Measurements from ENCODE around the gene PHYHD1.

The PHYHD1 gene

DNA sequence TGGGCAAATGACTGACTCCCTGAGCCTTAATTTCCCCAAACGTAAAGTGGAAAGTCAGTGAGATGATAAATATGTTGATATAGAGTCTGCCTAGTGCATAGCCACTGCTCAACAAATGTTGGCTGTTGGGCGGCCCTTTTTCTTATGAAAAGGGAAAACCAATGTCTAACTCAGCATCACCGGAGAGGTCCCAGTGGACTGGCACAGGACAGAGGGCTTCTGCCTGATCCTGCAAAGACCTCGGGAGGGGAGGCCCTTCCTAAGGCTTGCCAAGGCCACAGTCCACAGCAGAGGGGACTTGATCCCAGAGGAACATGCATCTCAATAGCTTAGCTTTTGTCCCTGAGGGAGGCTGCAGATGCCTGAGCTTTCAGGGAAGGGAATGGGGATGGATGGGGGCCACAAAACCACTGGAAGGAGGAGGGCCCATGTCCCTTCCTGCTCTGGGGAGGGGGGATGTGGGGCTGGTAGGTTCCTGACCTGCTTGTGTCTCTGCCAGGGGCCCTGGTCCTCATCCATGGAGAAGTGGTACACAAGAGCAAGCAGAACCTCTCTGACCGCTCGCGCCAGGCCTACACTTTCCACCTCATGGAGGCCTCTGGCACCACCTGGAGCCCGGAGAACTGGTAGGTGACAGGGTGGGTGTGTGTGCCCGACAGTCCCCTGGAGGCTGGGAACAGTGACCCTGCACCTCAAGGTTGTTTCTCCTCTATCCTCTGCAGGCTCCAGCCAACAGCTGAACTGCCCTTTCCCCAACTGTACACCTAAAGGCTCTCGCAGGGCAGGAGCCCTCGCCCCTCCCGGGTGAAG is 20.4 kb downstream of the PHYHD1 start:
- no peak overlapping the region for H3K27ac ChIP-seq
- no peak for TF ChIP-seq ZFX (IDR thresholded peaks at IDR 0.05; ENCODE audit: borderline replicate concordance)
- TF ChIP-seq, protein P1, sequence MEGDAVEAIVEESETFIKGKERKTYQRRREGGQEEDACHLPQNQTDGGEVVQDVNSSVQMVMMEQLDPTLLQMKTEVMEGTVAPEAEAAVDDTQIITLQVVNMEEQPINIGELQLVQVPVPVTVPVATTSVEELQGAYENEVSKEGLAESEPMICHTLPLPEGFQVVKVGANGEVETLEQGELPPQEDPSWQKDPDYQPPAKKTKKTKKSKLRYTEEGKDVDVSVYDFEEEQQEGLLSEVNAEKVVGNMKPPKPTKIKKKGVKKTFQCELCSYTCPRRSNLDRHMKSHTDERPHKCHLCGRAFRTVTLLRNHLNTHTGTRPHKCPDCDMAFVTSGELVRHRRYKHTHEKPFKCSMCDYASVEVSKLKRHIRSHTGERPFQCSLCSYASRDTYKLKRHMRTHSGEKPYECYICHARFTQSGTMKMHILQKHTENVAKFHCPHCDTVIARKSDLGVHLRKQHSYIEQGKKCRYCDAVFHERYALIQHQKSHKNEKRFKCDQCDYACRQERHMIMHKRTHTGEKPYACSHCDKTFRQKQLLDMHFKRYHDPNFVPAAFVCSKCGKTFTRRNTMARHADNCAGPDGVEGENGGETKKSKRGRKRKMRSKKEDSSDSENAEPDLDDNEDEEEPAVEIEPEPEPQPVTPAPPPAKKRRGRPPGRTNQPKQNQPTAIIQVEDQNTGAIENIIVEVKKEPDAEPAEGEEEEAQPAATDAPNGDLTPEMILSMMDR (IDR thresholded peaks at IDR 0.05): no peak

GRCh38 chr9:128943832-128944620 is 23.2 kb downstream of the PHYHD1 start:
- H3K27ac ChIP-seq: peak overlapping the region; percentile 20; the same call in 1 of the 2 replicates
- TF ChIP-seq, protein P1 (IDR thresholded peaks at IDR 0.05): no peak
- no peak for TF ChIP-seq ZFX (IDR thresholded peaks at IDR 0.05; ENCODE audit: borderline replicate concordance)

- 0 out of 2 replicates have a peak overlapping the region, but pooled peaks have one; percentile 20 for H3K27ac ChIP-seq
These were observed 24.2 kb downstream of the PHYHD1 start for GRCh38 chr9:128944966-128945365.

DNA sequence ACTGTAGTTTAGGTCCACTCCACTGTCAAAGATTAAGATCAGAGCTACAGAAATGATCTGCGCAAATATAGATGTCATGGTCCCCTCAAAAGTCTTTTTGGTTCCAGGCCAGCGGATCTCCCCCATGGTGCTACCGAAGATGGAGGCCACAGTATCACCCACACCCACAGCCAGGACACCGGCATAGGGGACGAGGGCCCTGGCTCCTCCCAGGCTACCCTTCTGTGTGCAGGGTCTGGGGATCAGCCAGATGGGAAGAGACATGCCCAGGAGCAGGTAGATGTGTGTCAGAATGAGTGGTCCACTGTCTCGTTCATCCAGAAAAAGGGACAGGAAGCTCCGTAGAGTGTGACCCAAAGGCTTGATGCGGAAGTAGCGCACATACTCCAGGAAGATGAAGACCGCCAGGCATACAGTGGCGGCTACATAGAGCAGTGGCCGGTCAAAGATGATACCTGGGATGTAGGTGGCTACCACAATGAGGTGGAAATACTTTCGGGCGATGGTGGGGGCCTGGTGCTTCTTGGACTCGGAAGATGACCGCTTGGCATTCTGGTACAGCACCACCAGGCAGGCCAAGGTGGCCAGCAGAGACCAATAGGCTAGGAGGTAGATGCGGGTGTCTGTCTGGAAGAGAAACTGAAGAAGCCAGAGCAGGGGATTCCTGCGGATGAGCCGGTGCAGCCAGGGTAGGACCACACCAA is 25.2 kb downstream of the PHYHD1 start:
- no peak for TF ChIP-seq ZFX (IDR thresholded peaks at IDR 0.05; ENCODE audit: borderline replicate concordance)
- TF ChIP-seq, protein P1 (IDR thresholded peaks at IDR 0.05): no peak
- H3K27ac ChIP-seq: peak overlapping the region; percentile 81; the same call in 1 of the 2 replicates

GRCh38 chr9:128946571-128947276 is 25.9 kb downstream of the PHYHD1 start:
- peak overlapping the region; percentile 81 for H3K27ac ChIP-seq
- TF ChIP-seq ZFX (IDR thresholded peaks at IDR 0.05; ENCODE audit: borderline replicate concordance): no peak
- TF ChIP-seq, protein P1 (IDR thresholded peaks at IDR 0.05): no peak

DNA sequence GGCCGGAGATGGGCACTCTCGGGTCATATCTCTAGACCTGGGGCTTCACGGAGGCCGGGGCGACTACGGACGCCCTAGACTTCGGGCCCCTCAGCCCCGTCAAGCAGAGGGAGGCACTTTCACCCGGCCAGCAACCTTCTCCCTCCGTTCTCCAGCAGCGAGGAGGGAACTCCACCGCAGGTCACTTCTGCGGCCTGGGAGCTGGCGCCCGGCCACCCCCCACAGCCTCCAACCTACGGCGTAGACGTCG is 26.4 kb downstream of the PHYHD1 start:
- peak overlapping the region; percentile 81 for H3K27ac ChIP-seq
- TF ChIP-seq, protein P1 (IDR thresholded peaks at IDR 0.05): no peak
- no peak for TF ChIP-seq ZFX (IDR thresholded peaks at IDR 0.05; ENCODE audit: borderline replicate concordance)

Data from 22Rv1 (cell line).